Endothelial cell of umbilical vein (primary cell): Measurements from ENCODE around the gene RGSL1.

ENCODE experiments used
- CTCF ChIP-seq, 2 donors: IDR thresholded peaks; 1 replicate in 1 of 2; 2 replicates in 1 of 2; pipeline ENCODE4 v1.5.1; 2011; ENCODE audit warnings: low read length in 2 of 2, mild to moderate bottlenecking in 2 of 2, moderate library complexity in 2 of 2, control low read depth in 1 of 2, inconsistent platforms in 1 of 2, low read depth in 1 of 2; ENCODE audit not compliant: insufficient read depth in 1 of 2; ENCODE audit errors: extremely low read depth in 1 of 2
- POLR2A ChIP-seq: IDR thresholded peaks from 2 replicates; pipeline ENCODE4 v1.6.1; 2012; ENCODE audit warnings: low read depth, mild to moderate bottlenecking, control low read depth, low read length

- TF ChIP-seq CTCF (IDR thresholded peaks at IDR 0.05; ENCODE audit: extremely low read depth in 1 of 2, insufficient read depth in 1 of 2, low read depth in 1 of 2, low read length in 2 of 2) (no peak), POLR2A (no peak)
These were observed 99.4 kb downstream of the RGSL1 start for GRCh38 chr1:182549346-182549745.
